Ascending aorta (tissue), 2 donors: ENCODE measurements around the gene ATP11A. TPM values are rescaled to one million over a fixed set of nuclear protein-coding genes. Genes with fewer than 3 reads are reported as not detected.

Source experiments
- DNase-seq, 2 donors: peaks; one replicate each; pipeline ENCODE4 v3.0.0-alpha.2; 2019; ENCODE audit warnings: low spot score in 2 of 2
- H3K27ac ChIP-seq, 2 donors: fragments of 200-600 bp; sonication (generic); one replicate each; pipeline ENCODE4 v1.5.1; 2016 to 2017; ENCODE audit warnings: mild to moderate bottlenecking in 1 of 2
- H3K27me3 ChIP-seq: fragments of 200-600 bp; sonication (generic); one replicate; pipeline ENCODE4 v1.5.1; 2017
- H3K36me3 ChIP-seq, 2 donors: fragments of 200-600 bp; sonication (generic); one replicate each; pipeline ENCODE4 v1.5.1; 2016
- H3K4me1 ChIP-seq, 2 donors: fragments of 200-600 bp; sonication (generic); one replicate each; pipeline ENCODE4 v1.5.1; 2016 to 2017; ENCODE audit warnings: mild to moderate bottlenecking in 1 of 2
- H3K4me3 ChIP-seq, 2 donors: fragments of 200-600 bp; sonication (generic); one replicate each; pipeline ENCODE4 v1.5.1; 2016 to 2017; ENCODE audit warnings: mild to moderate bottlenecking in 1 of 2
- H3K9me3 ChIP-seq, 2 donors: fragments of 200-600 bp; sonication (generic); one replicate each; pipeline ENCODE4 v1.5.1; 2016
- CTCF ChIP-seq, 3 experiments: fragments of 200-600 bp in 2 of 3; fragments of 450-650 bp in 1 of 3; sonication (generic) in 2 of 3; IDR thresholded peaks; one replicate each; pipeline ENCODE4 v1.5.1; 2016 to 2019; ENCODE audit warnings: antibody characterized with exemption in 3 of 3, mild to moderate bottlenecking in 1 of 3, moderate library complexity in 1 of 3
- intact Hi-C: fragments of 100-400 bp; cut with DNase I; formaldehyde crosslinking; loops from one replicate; pipeline ENCODE4 v1.15.1; 2023
- total RNA-seq: library from RNA; depleted of rRNA; stranded (reverse); fragments of >200 nt; gene quantifications from one replicate; pipeline ENCODE4 v1.1.0, GENCODE V29; 2016

ATP11A gene
- 50.1 TPM for total RNA-seq

DNA sequence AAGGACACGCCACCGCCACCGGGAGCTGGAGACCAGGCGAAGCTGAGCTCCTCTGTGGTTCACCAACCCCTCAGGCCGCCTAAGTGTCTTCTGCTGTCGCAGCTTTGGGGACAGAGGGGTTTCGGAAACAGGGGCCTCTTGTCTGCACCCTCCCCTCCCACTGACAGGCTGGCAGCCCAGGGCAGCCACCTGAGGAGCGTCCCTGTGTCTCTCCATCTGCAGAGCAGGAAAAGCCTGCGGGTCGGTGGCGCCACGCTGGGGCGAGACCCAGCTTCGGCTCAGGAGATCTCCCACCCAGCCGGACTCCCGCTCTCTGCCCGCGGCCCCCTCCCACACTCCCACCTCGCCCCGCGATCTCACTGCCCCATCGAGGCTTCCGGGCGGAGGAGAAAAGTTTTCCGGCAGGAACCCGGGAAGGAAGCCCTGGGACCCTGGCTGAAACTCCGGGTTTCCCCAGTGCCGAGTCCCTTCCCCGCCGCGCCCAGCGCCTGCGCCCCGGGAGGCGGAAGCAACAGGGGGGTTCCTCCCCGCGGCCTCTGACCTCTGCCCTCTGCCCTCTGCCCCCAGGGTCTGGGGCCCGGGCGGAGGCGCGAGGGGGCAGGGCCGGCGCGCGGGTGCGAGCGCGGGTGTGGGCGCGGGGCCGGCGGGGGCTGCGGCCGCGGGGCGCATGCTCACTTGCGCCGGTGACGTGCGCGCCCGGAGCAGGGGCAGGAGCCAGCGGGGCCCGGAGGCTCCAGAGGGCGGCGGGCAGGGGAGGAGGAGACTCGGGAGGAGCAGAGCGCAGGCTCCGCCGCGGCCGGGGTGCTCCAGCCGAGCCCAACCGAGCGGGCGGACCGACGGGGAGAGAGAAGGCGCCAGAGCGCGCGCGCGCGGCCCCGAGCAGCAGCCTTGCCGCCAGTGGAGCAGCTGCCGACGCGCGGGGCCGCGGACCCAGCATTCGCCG lies at the start of gene ATP11A:
Gene ATP11A (plus strand): TSS at position 736 of the 943 bp plus-strand sequence. CDS start 379 bp downstream, outside the sequence.
- Histone ChIP-seq H3K27me3 (no peaks in the 10 kb centered on the region), H3K4me3 (peak within 1 kb of the TSS; percentile 86 to 89), H3K4me1 (peaks cover 0 to 13% of the 10 kb centered on the region in 2 donors), H3K27ac (peak within 1 kb of the TSS; percentile 83 to 93), H3K9me3 (no peaks in the 10 kb centered on the region), H3K36me3 (no peaks in the 10 kb centered on the region)
- TF ChIP-seq CTCF (IDR thresholded peaks at IDR 0.05), result no peak
- intact Hi-C loops, result loop anchor here (1.0 to 5.0 kb wide), 4 partner anchors 22 to 518 kb away; partner anchors contain the start of genes CUL4A, PCID2 and TUBGCP3
- peak; percentile 51 to 94 for DNase-seq

GRCh38 chr13:112641456-112642089 lies 48.3 kb upstream of the ATP11A start:
- Histone ChIP-seq H3K27ac (no peak overlapping the region), H3K4me1 (peaks cover 0 to 2% of the 10 kb centered on the region in 2 donors), H3K4me3 (no peak overlapping the region), H3K9me3 (no peaks in the 10 kb centered on the region), H3K27me3 (no peaks in the 10 kb centered on the region), H3K36me3 (no peaks in the 10 kb centered on the region)
- peak in 1 of 2 donors; percentile 19 for DNase-seq
- no peak for TF ChIP-seq CTCF (IDR thresholded peaks at IDR 0.05)
- intact Hi-C loops, result no loop called here

DNA sequence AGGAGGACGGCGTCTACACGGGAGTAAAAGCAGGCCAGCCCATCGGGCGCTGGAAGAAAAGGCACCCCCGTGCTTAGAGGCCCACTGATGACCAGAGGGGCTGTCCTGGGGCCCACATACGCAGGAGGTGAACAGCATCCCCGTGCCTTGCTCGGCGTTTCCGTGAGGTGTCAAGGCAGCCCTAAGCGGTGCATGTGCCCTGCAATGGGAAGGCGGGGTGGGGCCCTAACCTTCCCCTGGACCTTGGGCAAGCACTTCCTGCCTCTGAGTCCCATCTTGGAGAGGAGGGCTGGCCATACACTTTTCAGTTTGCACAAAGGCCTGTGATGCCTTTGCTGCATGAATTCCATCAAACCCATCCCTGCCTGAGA lies 47.8 kb upstream of the ATP11A start:
- Histone ChIP-seq H3K9me3 (no peaks in the 10 kb centered on the region), H3K4me1 (peaks cover 0 to 2% of the 10 kb centered on the region in 2 donors), H3K27me3 (no peaks in the 10 kb centered on the region), H3K4me3 (no peak overlapping the region), H3K36me3 (no peaks in the 10 kb centered on the region), H3K27ac (no peak overlapping the region)
- no peak for TF ChIP-seq CTCF (IDR thresholded peaks at IDR 0.05)
- intact Hi-C loops, result no loop called here
- no peak for DNase-seq

- no peaks in the 10 kb centered on the region for H3K36me3 ChIP-seq
- intact Hi-C loops, result no loop called here
- no peak overlapping the region for H3K27ac ChIP-seq
- TF ChIP-seq CTCF (IDR thresholded peaks at IDR 0.05), result no peak
- H3K4me3 ChIP-seq, result no peak overlapping the region
- peaks cover 0 to 2% of the 10 kb centered on the region in 2 donors for H3K4me1 ChIP-seq
- DNase-seq, result no peak
- no peaks in the 10 kb centered on the region for H3K27me3 ChIP-seq
- no peaks in the 10 kb centered on the region for H3K9me3 ChIP-seq
Observed at GRCh38 chr13:112643759-112644459, 45.9 kb upstream of the ATP11A start.

DNA sequence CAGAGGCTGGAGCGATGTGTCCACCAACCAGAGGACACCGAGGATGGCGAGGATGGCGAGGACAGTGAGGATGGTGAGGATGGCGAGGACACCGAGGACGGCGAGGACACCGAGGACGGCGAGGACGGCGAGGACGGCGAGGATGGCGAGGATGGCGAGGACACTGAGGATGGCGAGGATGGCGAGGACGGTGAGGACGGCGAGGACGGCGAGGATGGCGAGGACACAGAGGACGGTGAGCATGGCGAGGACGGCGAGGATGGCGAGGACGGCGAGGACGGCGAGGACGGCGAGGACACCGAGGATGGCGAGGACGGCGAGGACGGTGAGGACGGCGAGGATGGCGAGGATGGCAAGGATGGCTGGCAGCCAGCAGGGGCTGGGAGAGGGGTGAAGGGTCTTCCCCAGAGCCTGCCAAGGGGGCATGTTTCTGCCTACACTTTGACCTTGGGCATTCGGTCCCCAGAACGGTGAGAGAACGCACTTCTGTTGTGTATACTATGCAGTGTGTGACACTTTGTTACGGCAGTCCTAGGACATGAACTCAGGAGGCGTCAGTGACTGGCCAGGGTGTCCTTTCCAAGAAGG lies 44.4 kb upstream of the ATP11A start:
- Histone ChIP-seq H3K27ac (no peak overlapping the region), H3K4me3 (no peak overlapping the region), H3K27me3 (no peaks in the 10 kb centered on the region), H3K4me1 (peaks cover 0 to 2% of the 10 kb centered on the region in 2 donors), H3K36me3 (no peaks in the 10 kb centered on the region), H3K9me3 (no peaks in the 10 kb centered on the region)
- no peak for DNase-seq
- no peak for TF ChIP-seq CTCF (IDR thresholded peaks at IDR 0.05)
- intact Hi-C loops, result no loop called here
